ENCODE measurements around the gene LARP6.
"Not testable (repeated sequence)": the region's sequence is repeated elsewhere in the genome, so short reads cannot be mapped to it uniquely, and the experiment has no call there.

Gene LARP6

DNA sequence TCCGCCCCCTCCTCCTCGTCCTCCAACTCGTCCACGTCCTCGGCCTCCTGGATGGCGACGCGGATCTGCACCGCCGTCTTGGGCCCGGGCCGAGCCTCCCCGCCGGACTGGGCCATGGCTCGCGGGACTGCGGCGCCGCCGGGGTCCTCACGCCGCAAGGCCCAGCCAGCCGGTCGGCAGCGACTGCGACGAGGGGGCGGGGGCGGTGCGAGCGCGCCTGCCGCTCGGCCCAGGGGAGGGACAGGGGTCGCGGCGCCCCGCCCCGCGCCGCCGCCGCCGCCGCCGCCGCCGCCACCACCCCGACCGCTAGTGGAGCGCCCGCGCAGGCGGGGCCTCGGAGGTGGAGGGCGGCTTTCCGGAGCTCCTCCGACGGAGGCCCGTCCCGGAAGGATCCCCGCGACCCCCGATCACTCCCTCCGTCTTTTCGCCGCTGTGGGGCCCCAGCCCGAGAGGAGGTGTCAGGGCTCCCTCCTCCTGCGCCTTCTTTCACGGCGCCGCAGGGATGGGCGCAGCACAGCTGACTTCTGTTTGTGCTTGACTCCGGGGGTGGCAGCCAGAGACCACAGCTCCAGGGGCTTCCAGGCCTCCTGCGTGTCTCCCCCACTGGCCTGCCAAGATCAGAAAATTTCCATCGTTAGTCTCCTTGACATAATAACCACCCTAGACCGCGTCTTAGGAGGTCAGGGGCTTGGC is at the start of gene LARP6:
LARP6 (minus strand) TSS at position 185 of the 693 bp plus-strand sequence; CDS start at position 116, 69 bp downstream.
- peak; percentile 8 for DNase-seq

DNA sequence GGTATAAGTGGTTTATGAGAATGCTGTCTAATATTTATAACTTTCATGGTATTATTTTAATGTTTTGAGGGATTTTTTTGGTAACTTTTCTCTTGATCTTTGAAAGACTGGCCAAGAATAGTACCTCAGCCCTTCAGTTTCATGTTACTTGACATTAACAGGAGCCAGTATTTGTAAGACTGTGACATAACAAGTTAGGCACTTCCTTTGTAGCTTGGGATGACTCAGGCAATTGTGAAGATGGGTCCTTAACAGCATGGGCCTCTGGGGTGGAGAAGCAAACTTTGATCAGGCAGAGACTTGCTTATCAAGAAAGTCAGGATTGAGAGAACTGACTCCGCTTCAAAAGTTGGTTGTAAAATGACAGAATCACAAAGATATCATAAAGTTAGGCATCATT is 48.1 kb upstream of the LARP6 start:
- DNase-seq: no peak

DNA sequence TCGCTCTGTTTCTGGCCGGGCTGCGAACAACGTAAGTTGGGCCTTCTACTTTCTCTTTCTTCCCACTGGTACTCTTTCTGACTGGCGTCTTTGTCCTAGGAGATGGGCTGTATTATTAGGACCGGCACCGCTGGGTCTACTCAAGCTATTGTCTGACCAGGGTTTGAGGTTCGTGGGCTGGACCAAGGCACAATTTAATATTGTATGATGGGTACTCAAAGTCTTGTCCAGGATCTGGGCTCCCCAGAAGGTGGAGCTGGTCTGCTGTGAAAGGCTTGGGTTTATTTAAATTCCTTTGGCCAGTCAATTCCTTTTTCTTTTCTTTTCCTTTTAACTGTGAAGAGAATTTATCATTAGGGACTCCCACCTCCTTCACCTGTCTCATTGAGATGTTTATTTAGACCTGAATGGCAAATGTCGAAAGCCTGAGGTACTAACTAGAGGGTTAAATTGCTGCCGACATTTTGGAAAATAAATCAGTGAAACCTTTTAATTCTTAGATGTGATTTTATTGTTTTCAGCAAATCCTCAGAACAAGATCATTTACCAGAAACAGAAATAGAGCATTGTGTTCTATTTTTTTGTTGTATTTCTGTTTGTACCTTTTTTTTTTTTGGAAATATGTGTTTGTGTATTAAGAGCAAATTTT is 39.1 kb upstream of the LARP6 start:
- DNase-seq: no peak

DNA sequence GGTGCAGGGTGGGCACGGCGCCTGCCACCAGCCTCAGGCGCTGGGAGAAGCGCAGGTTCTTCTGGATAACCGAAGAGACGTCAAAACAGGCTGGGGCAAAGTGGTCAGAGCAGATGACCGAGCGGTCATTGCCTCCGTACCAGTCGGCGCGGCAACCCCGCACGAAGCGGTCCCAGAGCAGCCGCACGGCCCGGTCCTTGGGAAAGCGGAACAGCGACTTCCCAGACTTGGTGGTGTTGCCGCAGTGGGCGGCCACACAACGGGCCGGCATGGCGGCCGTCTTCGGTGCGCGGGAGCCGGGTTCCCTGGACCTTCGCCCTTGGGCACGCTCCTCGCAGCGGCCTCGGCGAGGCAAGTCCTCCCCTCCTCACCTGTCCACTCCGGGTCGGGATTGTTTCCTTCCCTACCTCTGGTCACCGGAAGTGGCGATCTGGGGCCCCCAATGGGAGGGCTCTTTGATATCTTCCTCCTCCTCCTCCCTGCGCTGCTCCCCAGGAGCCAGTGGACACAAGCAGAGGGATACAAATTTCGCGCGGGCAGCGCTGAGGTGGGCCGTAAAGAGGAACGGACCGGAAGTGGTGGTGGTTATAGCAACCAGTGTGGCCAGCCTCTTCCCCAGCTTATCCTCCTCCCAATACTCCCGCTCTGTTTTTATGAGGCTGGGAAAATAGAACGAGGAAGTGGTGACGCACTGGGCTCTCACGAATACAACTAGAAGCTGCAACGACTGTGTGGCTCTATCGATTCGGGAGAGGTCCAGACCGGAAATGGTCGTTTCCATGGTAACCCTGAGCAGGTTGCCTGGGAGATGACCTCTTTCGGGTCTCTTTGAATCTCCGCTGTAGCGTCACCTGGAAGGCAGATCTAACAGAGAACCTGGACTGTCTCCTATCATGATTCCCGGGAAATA is 38.3 kb upstream of the LARP6 start, which contains the start of the genes LRRC49 and THAP10:
LRRC49 (plus strand) TSS at position 825 of the 910 bp plus-strand sequence; CDS start at position 894, 69 bp downstream.
THAP10 (minus strand) TSS at position 432 of the 910 bp plus-strand sequence; CDS start at position 271, 161 bp downstream.
- DNase-seq: peak; percentile 33

DNA sequence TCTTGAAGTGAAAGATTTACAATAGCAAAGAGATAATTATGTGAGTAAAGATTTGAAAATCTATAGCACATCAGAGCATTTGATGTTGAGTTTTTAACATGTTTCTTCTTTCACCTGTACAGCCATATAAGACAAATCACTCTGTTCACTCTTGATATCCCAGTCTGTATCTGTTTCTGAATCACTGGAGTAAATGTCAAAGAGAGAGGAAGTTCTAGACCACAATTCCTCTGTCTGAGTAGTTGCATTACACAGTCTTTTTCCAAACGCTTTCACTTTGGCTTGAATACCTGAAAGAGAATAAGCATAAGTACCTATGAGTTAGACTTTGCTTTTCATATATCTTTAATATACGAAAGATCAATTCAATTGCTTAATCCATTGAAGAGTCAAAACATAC is 28.4 kb upstream of the LARP6 start:
- DNase-seq: no peak

DNA sequence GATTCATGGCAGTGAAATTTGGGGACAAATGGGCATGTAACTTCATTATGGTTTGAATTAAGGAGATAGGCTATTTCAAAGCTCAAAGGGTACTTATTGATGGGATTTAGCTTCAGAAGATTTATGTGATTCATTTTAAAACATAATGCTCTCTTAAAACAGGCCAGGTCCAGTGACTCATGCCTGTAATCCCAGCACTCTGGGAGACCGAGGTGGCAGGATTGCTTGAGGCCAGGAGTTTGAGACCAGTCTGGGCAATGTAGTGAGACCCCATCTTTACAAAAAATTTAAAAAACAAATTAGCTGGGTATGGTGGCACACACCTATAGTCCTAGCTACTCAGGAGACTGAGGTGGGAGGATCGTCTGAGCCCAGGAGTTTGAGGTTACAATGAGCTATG is 26.8 kb upstream of the LARP6 start:
- DNase-seq: no peak

DNA sequence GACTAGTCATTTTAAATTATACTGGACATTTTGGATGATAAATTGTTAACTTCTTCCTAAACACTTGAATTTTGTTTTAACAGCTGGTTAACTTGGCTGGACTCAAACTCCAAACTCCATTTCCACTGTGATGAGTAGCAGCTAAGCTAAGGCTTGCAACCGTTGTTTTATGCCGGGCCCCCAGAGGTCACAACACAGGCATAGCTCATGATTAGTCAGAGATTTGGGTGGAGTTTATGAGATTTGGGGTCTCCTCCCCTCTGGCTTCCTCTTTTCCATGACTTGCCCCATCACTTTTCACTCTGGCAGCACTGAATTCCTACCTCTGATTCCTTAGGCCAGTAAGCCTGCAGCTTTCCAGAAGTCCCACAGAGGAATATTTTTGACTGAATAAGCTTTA is 25.4 kb upstream of the LARP6 start:
- no peak for DNase-seq

DNA sequence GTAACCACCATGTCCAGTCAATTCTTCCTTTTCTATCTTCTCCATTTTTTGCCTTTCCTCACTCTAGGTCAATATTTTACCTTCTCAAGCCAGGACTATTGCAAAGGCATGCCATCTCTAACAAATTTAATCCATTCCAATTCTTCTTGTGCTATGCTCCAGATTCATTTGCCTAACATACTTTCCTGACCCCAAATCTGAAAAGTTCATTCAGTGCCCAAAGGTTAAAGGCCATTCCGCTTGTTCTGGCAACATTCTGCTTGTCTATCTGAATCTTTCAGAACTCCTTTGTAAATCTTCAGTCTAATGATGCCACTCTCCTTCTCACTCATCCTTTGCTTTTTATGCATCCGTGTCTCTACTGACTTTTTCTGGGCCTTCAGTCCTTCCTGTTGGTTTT is 22.7 kb upstream of the LARP6 start:
- DNase-seq: no peak

DNA sequence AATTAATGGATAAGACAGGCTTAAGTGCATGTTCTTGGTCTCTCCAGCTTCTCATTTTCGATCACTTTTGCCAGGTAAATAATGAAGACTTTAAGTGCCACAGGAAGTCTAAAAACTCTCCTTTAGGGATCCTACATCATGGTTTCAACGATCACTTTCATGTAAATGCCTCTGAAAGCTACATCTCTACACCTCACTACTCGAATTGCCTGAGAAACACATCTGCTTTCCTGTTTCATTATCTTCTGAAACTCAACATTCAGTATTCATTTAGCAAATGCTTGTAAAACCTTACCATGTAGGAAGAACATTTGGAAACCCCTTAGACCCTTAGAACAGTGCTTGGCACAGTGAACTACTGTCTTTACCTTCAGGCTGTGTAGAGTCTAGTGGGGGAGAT is 22.1 kb upstream of the LARP6 start:
- DNase-seq: no peak

DNA sequence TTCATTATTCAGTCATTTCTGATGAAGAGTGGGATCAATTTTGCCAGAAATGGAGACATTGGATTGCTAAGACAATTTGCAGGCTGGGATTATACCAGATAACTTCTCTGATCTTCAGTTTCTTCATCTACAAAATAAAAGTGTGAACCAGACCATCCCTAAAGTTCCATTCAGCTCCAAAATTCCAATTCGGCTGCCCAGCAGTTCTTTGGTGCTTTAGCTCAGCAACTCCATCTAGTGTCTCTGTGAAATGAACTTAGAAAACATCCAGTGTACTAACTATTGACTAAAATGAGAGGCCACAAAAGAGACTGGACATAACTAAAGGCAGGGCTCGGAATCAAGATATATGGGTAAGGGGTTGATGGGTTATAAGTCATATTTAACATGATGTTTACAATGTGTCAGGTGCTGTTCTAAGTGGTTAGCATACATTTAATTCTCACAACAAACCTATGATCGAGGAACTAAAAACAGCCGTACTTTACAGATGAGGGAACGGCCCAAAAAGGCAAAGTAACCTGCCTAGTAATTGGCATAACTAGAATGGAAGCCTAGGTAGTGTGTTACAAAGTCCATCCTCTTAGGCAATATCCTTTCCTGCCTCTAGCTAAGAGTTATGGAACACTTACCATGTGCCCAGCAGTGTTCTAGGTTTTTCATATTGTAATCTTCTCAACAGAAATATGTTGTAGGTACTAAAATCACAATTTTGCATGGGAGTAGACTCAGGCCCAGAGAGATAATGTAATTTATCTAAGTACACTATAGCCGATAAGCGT is 21.2 kb upstream of the LARP6 start:
- DNase-seq: no peak

DNA sequence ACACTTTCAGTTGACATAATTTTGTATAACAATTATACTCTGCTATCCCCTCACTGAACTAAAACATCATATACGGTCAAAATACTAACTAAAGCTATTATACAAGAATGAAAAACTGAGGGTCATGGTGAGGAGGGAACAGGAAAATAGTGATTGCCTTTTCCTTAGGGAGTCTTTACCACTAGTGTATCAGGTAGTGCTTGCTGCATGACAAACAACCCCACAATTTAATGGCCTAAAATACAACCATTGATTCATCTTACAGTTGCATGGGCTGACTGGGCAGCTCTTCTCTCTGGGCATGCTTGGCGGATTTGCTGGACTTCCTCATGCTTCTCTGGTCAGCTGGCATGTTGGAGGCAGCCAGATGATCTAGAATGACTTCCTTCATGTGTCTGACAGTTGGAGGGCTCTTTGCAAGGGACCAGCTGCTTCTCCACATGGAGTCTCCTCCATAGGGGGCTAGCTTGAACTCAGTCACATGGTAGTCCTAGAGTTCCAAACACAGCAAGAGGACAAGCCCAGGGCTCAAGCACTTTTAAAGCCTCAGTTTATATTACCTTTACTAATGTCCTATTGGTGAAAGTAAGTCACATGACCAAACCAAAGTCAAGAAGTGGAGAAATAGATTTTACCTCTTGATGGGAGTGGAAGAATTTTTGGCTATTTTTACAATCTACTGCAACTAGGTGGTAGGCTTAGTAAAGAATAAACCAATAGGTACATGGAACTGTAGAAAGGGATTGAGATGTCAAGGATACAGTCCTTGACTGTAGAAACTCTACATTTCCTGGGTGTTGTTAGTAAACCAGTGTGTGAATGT is 19.5 kb upstream of the LARP6 start:
- DNase-seq: no peak

DNA sequence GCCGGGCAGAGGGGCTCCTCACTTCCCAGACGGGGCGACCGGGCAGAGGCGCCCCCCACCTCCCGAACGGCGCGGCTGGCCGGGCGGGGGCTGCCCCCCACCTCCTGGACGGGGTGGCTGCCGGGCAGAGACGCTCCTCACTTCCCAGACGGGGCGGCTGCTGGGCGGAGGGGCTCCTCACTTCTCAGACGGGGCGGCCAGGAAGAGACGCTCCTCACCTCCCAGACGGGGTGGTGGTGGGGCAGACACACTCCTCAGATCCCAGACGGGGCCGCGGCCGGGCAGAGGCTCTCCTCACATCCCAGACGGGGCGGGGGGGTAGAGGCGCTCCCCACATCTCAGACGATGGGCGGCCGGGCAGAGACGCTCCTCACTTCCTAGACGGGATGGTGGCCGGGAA is 17.5 kb upstream of the LARP6 start:
- not testable (repeated sequence) for DNase-seq

DNA sequence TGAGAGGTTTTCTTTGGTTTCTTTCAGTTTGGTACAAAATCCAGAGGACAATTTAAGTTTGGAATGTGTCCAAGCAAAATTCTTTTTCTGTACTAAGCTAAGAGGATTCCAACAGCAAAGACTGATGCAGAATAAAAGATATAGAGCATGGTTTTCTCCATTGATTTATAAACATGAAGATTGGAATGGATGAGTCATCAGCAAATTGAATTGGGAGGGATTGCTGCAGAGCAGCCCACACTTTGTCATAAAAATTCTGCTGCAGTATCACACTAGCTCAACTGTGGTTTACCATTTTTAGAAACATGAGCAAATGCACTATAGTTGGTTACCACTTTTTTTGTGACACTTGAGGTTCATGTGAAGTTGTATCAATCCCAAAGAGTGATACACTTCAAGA is 16.1 kb upstream of the LARP6 start:
- DNase-seq: no peak

DNA sequence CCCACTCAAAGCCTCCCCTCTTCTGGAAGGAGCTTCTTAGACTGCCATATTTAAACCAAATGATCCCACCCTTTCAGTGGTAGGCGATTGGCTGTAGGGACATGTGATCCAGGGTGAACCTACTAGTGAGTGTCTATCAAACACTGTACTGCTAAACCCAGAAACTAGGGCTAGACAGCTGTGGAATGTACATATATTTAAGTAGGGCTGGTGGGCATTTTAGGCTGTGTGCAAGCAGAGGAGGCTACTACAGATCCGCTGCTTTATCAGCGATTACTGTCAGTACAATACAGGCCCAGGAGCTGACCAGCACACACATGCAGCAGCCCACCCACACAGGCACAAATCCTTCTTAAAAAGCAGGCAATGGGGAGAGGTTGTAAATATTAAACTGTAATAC is 15.4 kb upstream of the LARP6 start:
- DNase-seq: no peak

DNA sequence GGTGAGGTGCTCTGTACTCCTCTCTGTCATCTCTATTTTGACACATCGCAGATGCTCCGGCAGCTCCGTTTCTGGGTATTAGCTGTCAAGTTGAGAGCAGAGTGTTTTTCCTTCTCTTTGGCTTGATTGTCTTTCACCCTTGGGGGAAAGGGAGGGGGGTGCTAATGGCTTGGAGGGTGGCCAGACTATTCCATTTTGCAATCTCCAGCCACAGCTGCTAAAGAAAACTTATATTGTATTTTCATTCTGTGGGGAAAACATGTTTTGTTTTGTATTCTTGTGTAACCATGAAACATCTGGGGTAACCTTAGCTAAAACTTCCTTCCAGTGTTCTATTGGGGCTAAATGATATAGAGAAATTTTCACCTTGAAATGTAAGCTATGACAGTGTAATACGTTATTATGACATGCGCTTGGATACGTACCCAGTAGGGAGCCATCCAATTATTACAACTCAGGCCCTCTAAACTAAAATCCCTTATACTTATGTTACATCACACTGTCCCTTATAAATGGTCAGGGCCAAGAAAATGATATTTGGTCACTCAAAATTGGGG is 14.0 kb upstream of the LARP6 start:
- no peak for DNase-seq

DNA sequence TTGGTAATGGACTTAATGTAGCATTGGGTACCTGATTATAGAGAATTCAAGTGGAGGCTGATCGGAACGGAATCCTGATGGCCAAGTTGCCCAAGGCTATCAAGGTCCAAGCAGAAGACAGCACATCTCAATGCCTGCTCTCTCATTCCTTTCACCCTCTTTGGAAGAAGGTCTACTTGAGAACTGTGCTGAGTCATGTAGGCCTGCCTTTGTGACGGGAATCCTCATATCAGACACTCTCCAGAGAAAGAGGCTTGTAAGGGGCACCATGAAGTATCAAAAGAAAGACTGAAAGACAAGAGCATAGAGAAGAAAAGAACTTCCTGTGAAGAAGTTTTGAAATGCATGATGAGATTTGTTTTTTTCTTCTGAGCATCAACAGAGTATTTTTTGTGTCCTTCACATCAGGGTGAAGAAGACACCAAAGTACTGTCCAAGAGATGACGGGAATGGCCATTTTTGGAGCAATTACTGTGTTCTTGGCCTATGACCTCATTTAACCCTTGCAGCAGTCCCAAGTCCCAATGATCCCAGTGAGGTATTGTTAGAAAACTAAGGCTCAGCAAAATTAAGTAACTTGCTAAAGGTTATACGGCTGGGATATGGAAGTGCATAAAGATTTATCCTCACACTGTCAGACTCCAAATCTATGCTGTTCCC is 13.2 kb upstream of the LARP6 start:
- DNase-seq: no peak

DNA sequence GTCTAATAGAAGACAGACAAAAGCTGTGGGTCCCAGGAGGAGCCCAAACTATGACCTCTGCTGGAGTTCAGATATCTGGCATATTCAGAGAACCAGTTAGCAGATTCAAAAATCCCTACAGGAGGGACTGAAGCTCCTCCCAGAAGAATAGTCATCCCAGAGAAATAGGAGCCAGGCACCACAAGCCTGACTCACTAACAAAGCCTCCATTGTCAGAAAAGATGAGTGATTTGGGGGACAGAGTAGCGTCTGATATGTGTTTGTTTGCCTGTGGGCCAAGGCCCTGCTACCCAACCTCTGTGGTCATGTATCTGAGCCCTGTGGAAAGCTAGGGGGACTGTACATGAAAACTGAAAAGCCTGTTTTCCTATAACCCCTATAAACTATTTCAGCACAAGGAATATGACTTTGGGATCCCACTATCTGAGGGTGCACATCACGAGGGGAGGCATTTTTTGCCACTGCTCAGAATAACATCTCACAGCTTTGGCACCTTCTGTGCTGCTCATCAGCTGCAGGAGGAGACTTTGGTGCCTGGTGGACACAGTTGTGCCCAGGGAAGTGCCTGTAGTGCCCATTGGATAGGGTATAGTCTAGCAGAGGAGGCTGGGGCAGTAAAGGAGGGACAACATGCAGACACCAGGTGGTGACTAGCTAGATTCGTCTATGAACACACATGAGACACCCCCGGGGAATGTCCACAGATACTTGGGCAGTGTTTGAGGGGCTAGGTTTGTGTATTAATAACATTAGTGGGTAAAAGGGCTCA is 9.7 kb upstream of the LARP6 start:
- no peak for DNase-seq

DNA sequence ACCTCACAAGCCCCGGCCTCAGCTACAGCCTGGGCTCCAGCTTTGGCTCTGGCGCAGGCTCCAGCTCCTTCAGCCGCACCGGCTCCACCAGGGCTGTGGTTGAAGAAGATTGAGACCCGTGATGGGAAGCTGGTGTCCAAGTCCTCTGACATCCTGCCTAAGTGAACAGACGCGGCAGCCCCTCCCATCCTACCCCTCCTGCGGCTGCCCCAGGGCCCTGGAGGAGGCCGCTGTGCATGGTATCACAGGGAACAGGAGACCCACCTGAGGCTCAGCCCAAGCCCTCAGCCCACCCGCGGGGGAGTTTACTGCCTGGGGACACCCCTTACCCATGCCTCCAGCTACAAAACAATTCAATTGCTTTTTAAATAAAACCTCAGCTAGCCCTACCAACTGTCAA is 6.0 kb upstream of the LARP6 start:
- no peak for DNase-seq

DNA sequence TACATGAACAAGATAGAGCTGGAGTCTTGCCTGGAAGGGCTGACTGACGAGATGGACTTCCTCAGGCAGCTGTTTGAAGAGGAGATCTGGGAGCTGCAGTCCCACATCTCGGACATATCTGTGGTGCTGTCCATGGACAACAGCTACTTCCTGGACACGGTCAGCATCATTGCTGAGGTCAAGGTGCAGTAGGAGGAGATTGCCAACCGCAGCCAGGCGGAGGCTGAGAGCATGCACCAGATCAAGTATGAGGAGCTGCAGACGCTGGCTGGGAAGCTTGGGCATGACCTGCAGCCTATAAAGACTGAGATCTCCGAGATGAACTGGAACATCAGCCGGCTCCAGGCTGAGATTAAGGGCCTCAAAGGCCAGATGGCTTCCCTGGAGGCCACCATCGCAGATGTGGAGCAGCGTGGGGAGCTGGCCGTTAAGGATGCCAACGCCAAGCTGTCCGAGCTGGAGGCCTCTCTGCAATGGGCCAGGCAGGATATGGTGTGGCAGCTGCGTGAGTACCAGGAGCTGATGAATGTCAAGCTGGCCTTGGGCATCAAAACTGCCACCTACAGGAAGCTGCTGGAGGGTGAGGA is 5.5 kb upstream of the LARP6 start:
- DNase-seq: no peak
